ENCODE results near the gene FANCI.

The FANCI gene

GRCh38 chr15:89315375-89315929 lies 71.7 kb downstream of the FANCI start:
- no peak for TF ChIP-seq EZH2phosphoT487 (IDR thresholded peaks at IDR 0.05; ENCODE audit: low read length)
- TF ChIP-seq EZH2 (optimal IDR thresholded peaks at IDR 0.05; ENCODE audit: low read depth, low read length), result no peak
- TF ChIP-seq CTCF (IDR thresholded peaks at IDR 0.05; ENCODE audit: low read length), result no peak
- H3K4me2 ChIP-seq (ENCODE audit: low read depth, low read length), result no peak overlapping the region
- H3F3A ChIP-seq (ENCODE audit: insufficient read depth, low read length), result 0 out of 2 replicates have a peak, but pooled peaks cover 11% of the 10 kb centered on the region
- H3K27ac ChIP-seq (ENCODE audit: low read length), result no peak overlapping the region
- DNase-seq, result no peak
- no peak overlapping the region for H3K4me3 ChIP-seq (ENCODE audit: low read length)
- H3K9me3 ChIP-seq (replicated peaks; ENCODE audit: insufficient read depth, low read length), result no peaks in the 10 kb centered on the region
- no peak overlapping the region for H2AFZ ChIP-seq (ENCODE audit: low read length)
- no peaks in the 10 kb centered on the region for H3K4me1 ChIP-seq (ENCODE audit: low read length)
- no peaks in the 10 kb centered on the region for H3K27me3 ChIP-seq (replicated peaks; ENCODE audit: insufficient read depth, low read length)
- H4K20me1 ChIP-seq (ENCODE audit: insufficient read depth, low read length), result peaks cover 2% of the 10 kb centered on the region; the same call in 1 of the 2 replicates
- peaks cover 13% of the 10 kb centered on the region; the same call in 1 of the 2 replicates for H3K79me2 ChIP-seq (ENCODE audit: low read length)
- H3K36me3 ChIP-seq (replicated peaks; ENCODE audit: insufficient read depth, low read length), result peaks cover 14% of the 10 kb centered on the region; the same call in 1 of the 2 replicates
- no peaks in the 10 kb centered on the region for H3K9me2 ChIP-seq (replicated peaks; ENCODE audit: insufficient read depth, low read length)
- no peak overlapping the region for H3K9ac ChIP-seq (ENCODE audit: low read length)

GRCh38 chr15:89316504-89316903 lies 72.7 kb downstream of the FANCI start:
- Histone ChIP-seq H3K9me2 (replicated peaks; ENCODE audit: insufficient read depth, low read length) (no peaks in the 10 kb centered on the region), H2AFZ (ENCODE audit: low read length) (no peak overlapping the region), H3K4me2 (ENCODE audit: low read depth, low read length) (no peak overlapping the region), H3K79me2 (ENCODE audit: low read length) (peaks cover 24% of the 10 kb centered on the region; the same call in 1 of the 2 replicates), H3K4me3 (ENCODE audit: low read length) (no peak overlapping the region), H3K27me3 (replicated peaks; ENCODE audit: insufficient read depth, low read length) (no peaks in the 10 kb centered on the region), H3K36me3 (replicated peaks; ENCODE audit: insufficient read depth, low read length) (peaks cover 16% of the 10 kb centered on the region; the same call in 1 of the 2 replicates), H3K9ac (ENCODE audit: low read length) (no peak overlapping the region), H3K4me1 (ENCODE audit: low read length) (no peaks in the 10 kb centered on the region), H4K20me1 (ENCODE audit: insufficient read depth, low read length) (peaks cover 2% of the 10 kb centered on the region; the same call in 1 of the 2 replicates), H3K9me3 (replicated peaks; ENCODE audit: insufficient read depth, low read length) (no peaks in the 10 kb centered on the region), H3K27ac (ENCODE audit: low read length) (no peak overlapping the region), H3F3A (ENCODE audit: insufficient read depth, low read length) (0 out of 2 replicates have a peak, but pooled peaks cover 11% of the 10 kb centered on the region)
- TF ChIP-seq EZH2phosphoT487 (IDR thresholded peaks at IDR 0.05; ENCODE audit: low read length) (no peak), CTCF (IDR thresholded peaks at IDR 0.05; ENCODE audit: low read length) (no peak)
- DNase-seq, result no peak

GRCh38 chr15:89317186-89317720 lies 73.5 kb downstream of the FANCI start:
- H3K4me2 ChIP-seq (ENCODE audit: low read depth, low read length), result no peak overlapping the region
- no peak overlapping the region for H3K4me3 ChIP-seq (ENCODE audit: low read length)
- no peaks in the 10 kb centered on the region for H3K9me2 ChIP-seq (replicated peaks; ENCODE audit: insufficient read depth, low read length)
- no peaks in the 10 kb centered on the region for H3K9me3 ChIP-seq (replicated peaks; ENCODE audit: insufficient read depth, low read length)
- H4K20me1 ChIP-seq (ENCODE audit: insufficient read depth, low read length), result peaks cover 2% of the 10 kb centered on the region; the same call in 1 of the 2 replicates
- no peak overlapping the region for H3K27ac ChIP-seq (ENCODE audit: low read length)
- H2AFZ ChIP-seq (ENCODE audit: low read length), result no peak overlapping the region
- H3K36me3 ChIP-seq (replicated peaks; ENCODE audit: insufficient read depth, low read length), result peaks cover 16% of the 10 kb centered on the region
- no peak for TF ChIP-seq EZH2 (optimal IDR thresholded peaks at IDR 0.05; ENCODE audit: low read depth, low read length)
- TF ChIP-seq CTCF (IDR thresholded peaks at IDR 0.05; ENCODE audit: low read length), result no peak
- TF ChIP-seq EZH2phosphoT487 (IDR thresholded peaks at IDR 0.05; ENCODE audit: low read length), result no peak
- H3F3A ChIP-seq (ENCODE audit: insufficient read depth, low read length), result 0 out of 2 replicates have a peak, but pooled peaks cover 11% of the 10 kb centered on the region
- H3K4me1 ChIP-seq (ENCODE audit: low read length), result no peaks in the 10 kb centered on the region
- no peak for DNase-seq
- peaks cover 29% of the 10 kb centered on the region for H3K79me2 ChIP-seq (ENCODE audit: low read length)
- no peak overlapping the region for H3K9ac ChIP-seq (ENCODE audit: low read length)
- H3K27me3 ChIP-seq (replicated peaks; ENCODE audit: insufficient read depth, low read length), result no peaks in the 10 kb centered on the region
